ENCODE results near the gene PLAAT4.

PLAAT4 gene

GRCh38 chr11:63536669-63537292, at the start of gene PLAAT4:
Gene PLAAT4, plus strand, starts transcription at chr11:63536808. Its CDS starts 61 bp downstream, at chr11:63536869.
- DNase-seq, result no peak

GRCh38 chr11:63488789-63489188, 47.8 kb upstream of the PLAAT4 start:
- no peak for DNase-seq

GRCh38 chr11:63489879-63490278, 46.7 kb upstream of the PLAAT4 start:
- DNase-seq, result no peak

- DNase-seq, result no peak
Observed at GRCh38 chr11:63490551-63491239, 45.9 kb upstream of the PLAAT4 start, which contains the start of gene PLAAT5. Gene PLAAT5, minus strand, starts transcription at chr11:63491167. Its CDS starts 133 bp downstream, at chr11:63491034.

- DNase-seq, result no peak
Observed at GRCh38 chr11:63491240-63491587, 45.4 kb upstream of the PLAAT4 start.

- DNase-seq, result no peak
Observed at GRCh38 chr11:63491636-63492372, 44.8 kb upstream of the PLAAT4 start.

- DNase-seq, result no peak
Observed at GRCh38 chr11:63492441-63492840, 44.2 kb upstream of the PLAAT4 start.

GRCh38 chr11:63493127-63493526, 43.5 kb upstream of the PLAAT4 start:
- DNase-seq, result no peak

GRCh38 chr11:63494975-63495374, 41.6 kb upstream of the PLAAT4 start:
- no peak for DNase-seq

GRCh38 chr11:63499874-63500273, 36.7 kb upstream of the PLAAT4 start:
- no peak for DNase-seq

- DNase-seq, result no peak
Observed at GRCh38 chr11:63501236-63501635, 35.4 kb upstream of the PLAAT4 start.

GRCh38 chr11:63502252-63502820, 34.3 kb upstream of the PLAAT4 start:
- DNase-seq, result no peak

GRCh38 chr11:63503492-63503891, 33.1 kb upstream of the PLAAT4 start:
- DNase-seq, result no peak

GRCh38 chr11:63504054-63504453, 32.6 kb upstream of the PLAAT4 start:
- no peak for DNase-seq

GRCh38 chr11:63504933-63505586, 31.5 kb upstream of the PLAAT4 start:
- DNase-seq, result no peak

GRCh38 chr11:63505857-63506528, 30.6 kb upstream of the PLAAT4 start, which contains the start of gene LGALS12:
Gene LGALS12, plus strand, starts transcription at chr11:63506084. Its CDS starts 375 bp downstream, at chr11:63506459.
- DNase-seq, result no peak

- DNase-seq, result no peak
Observed at GRCh38 chr11:63506876-63507275, 29.7 kb upstream of the PLAAT4 start.

GRCh38 chr11:63507511-63507910, 29.1 kb upstream of the PLAAT4 start:
- no peak for DNase-seq

- DNase-seq, result no peak
Observed at GRCh38 chr11:63508009-63508408, 28.6 kb upstream of the PLAAT4 start.

- DNase-seq, result no peak
Observed at GRCh38 chr11:63508745-63509144, 27.9 kb upstream of the PLAAT4 start.

GRCh38 chr11:63510360-63511047, 26.1 kb upstream of the PLAAT4 start:
- peak; percentile 65 for DNase-seq

Measured in T1000 (cell line).